Measurements from ENCODE around the gene ACY1. TPM values are rescaled to one million over a fixed set of nuclear protein-coding genes. Genes with fewer than 3 reads are reported as not detected.
A peak's percentile ranks its signal among the peaks of the same experiment; 100 is the strongest.

Gene ACY1
- polyA plus RNA-seq, 1 of the 3 experiments (the other 2 are of a cell fraction): 93.0 TPM

GRCh38 chr3:52012699-52013098 is 29.4 kb downstream of the ACY1 start:
- Histone ChIP-seq H3K4me3 (ENCODE audit: low read depth in 2 of 2, low read length in 1 of 2) (no peak overlapping the region), H3F3A (replicated peaks; ENCODE audit: insufficient read depth) (no peaks in the 10 kb centered on the region), H4K20me1 (ENCODE audit: insufficient read depth) (no peaks in the 10 kb centered on the region), H3K79me2 (ENCODE audit: insufficient read depth) (no peaks in the 10 kb centered on the region), H3K4me1 (ENCODE audit: control insufficient read depth in 1 of 2, insufficient read depth in 2 of 2, low read depth in 1 of 2, low read length in 1 of 2) (peaks cover 0 to 52% of the 10 kb centered on the region in 2 experiments; a peak in 1 of 4 replicates), H3K27ac (ENCODE audit: low read depth in 2 of 2, low read length in 1 of 2) (peak overlapping the region in 1 of 2 experiments; percentile 98; a peak in 1 of 4 replicates), H3K9ac (no peak overlapping the region), H3K9me2 (no peaks in the 10 kb centered on the region), H3K4me2 (no peak overlapping the region), H3K36me3 (replicated peaks in 1 of 2; ENCODE audit: control insufficient read depth in 1 of 2, insufficient read depth in 2 of 2, low read length in 1 of 2) (no peaks in the 10 kb centered on the region), H2AFZ (ENCODE audit: low read depth) (no peak overlapping the region), H3K9me3 (no peaks in the 10 kb centered on the region), H3K27me3 (ENCODE audit: insufficient read depth) (no peaks in the 10 kb centered on the region)
- POLR2A ChIA-PET: interaction anchor here (1.1 to 1.6 kb wide), 3 partner anchors 8 to 18 kb away, joined by 3 to 8 read pairs (median 4); no protein-coding TSS in a partner anchor
- DNase-seq: no peak
- WGBS (ENCODE audit: low lambda C conversion rate): 92% methylated on average over 6 of the region's 7 CpGs
- TF ChIP-seq FOSL2 (IDR thresholded peaks at IDR 0.05; ENCODE audit: borderline replicate concordance, low read depth) (no peak), TAF1 (IDR thresholded peaks at IDR 0.05; ENCODE audit: borderline replicate concordance, low read depth, low read length) (no peak), CTCF (IDR thresholded peaks at IDR 0.05) (no peak), NRF1 (IDR thresholded peaks at IDR 0.05; ENCODE audit: low read depth, low read length) (no peak), FOXM1 (IDR thresholded peaks at IDR 0.05; ENCODE audit: low read depth) (no peak), RCOR1 (IDR thresholded peaks at IDR 0.05; ENCODE audit: low read length) (no peak), JUND (IDR thresholded peaks at IDR 0.05) (no peak), USF2 (IDR thresholded peaks at IDR 0.05; ENCODE audit: borderline replicate concordance, low read depth, low read length) (no peak), MAX (IDR thresholded peaks at IDR 0.05; ENCODE audit: low read depth) (no peak), RFX5 (IDR thresholded peaks at IDR 0.05; ENCODE audit: low read length) (no peak), USF1 (IDR thresholded peaks at IDR 0.05; ENCODE audit: borderline replicate concordance, low read depth) (no peak), EP300 (IDR thresholded peaks at IDR 0.05; ENCODE audit: borderline replicate concordance in 1 of 2, low read depth in 1 of 2, low read length in 1 of 2) (no peak)
- CTCF ChIA-PET: interaction anchor here (1.1 to 24.7 kb wide), 5 partner anchors 8 to 110 kb away, joined by 3 to 983 read pairs (median 12); partner anchors contain the start of genes ABHD14A, ABHD14B and DUSP7
